GM18499 (cell line): Measurements from ENCODE around the gene SATL1.
A peak's percentile ranks its signal among the peaks of the same experiment; 100 is the strongest.
"Not testable (repeated sequence)": the region's sequence is repeated elsewhere in the genome, so short reads cannot be mapped to it uniquely, and the experiment has no call there.

Experiments
- ATAC-seq: cut with Tn5 transposase; IDR thresholded peaks from one replicate; pipeline ENCODE4 v1.9.1; 2021; ENCODE audit warnings: moderate number of reproducible peaks; ENCODE audit not compliant: insufficient read depth, unreplicated experiment

The SATL1 gene, protein sequence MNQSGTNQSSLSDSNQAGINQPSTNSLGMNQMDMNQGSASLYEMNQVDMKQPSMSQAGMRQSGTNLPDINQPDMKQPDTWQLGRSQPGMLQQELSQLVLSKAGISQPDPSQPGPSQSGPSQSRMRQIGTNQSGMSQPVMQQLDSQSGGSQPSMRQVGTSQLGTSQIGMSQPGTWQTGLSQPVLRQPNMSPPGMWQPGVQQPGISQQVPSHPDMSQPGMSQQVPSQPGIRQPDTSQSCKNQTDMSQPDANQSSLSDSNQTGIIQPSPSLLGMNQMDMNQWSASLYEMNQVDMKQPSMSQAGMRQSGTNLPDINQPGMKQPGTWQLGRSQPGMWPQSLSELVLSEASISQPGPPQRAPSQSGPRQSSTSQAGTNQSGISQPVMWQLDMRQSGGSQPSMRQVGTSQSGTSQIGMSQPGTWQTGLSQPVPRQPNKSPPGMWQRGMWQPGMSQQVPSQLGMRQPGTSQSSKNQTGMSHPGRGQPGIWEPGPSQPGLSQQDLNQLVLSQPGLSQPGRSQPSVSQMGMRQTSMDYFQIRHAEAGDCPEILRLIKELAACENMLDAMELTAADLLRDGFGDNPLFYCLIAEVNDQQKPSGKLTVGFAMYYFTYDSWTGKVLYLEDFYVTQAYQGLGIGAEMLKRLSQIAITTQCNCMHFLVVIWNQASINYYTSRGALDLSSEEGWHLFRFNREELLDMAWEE

DNA sequence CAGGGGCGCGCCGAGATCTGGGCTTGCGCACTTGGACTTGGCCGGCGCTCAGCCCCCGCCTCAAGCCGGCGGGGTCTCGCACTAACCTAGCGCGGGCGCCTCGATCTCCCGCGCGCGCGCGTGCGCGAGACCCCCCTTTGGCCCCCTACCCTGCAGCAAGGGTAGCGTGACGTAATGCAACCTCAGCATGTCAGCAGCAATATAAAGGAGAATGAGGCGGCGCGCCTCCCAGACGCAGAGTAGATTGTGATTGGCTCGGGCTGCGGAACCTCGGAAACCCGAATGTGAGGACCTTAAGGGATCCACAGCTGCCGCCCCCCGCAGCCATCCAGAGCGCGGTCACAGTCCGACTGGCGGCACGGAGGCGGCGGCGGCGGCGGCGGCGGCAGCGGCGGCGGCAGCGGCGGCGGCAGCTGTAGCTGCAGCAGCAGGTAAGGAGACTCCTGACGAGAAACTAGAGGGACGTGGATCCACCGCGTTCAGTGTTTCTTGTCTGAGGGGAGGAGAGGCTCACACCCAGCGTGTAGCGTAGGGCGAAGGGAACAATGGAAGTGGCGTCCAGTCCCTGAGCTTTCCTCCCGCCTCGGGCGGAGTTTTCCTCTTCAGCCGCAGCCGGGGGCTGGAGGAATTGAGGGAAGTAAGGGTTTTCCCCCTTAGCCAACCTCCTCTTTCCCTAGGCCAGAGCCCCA, at the start of gene SATL1, which contains the start of gene ZNF711:
Gene SATL1, minus strand, starts transcription at position 19 of the 689 bp plus-strand sequence. CDS start 134,811 bp downstream, outside the sequence.
Gene ZNF711, plus strand, starts transcription at position 231 of the 689 bp plus-strand sequence. CDS start 3,582 bp downstream, outside the sequence.
- peak; percentile 38 for ATAC-seq

DNA sequence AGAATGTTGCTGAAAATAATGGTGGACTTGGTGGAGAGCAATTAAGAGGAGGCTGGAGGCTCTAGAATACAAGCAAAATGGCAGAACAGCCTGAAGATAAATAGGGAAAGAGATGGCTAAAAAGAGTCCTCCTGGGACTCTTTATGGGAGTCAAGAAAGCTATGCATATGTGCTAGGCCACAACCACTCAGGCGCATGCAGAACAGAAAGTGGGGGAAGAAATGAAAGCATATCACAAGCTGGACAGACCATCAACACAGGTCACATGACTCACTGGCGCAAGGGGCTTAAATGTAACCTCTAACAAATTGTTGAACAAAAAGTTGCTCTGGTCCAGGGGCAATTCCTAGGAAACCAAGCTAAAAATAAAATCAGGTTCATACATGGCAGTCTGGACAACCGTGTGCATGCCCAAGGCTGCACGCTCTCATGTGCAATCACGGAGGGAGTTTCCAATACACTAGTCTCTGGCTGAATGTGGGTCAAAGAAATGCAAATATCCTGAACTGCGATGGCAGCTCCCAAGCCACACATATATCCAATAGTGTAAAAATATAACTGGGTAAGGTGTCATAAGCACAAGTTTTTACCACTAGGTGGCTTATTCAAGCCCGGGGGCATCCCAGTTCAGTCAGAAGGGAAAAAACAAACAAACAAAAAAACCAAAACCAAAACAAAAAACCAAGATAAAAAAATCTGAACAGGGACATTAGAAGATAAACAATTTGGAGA, 45.6 kb upstream of the SATL1 start:
- no peak for ATAC-seq

DNA sequence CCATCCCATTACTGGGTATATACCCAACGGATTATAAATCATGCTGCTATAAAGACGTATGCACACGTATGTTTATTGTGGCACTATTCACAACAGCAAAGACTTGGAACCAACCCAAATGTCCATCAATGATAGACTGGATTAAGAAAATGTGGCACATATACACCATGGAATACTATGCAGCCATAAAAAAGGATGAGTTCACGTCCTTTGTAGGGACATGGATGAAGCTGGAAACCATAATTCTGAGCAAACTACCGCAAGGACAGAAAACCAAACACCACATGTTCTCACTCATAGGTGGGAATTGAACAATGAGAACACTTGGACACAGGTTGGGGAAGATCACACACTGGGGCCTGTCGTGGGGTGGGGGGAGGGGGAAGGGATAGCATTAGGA, 41.7 kb upstream of the SATL1 start:
- ATAC-seq: not testable (repeated sequence)

DNA sequence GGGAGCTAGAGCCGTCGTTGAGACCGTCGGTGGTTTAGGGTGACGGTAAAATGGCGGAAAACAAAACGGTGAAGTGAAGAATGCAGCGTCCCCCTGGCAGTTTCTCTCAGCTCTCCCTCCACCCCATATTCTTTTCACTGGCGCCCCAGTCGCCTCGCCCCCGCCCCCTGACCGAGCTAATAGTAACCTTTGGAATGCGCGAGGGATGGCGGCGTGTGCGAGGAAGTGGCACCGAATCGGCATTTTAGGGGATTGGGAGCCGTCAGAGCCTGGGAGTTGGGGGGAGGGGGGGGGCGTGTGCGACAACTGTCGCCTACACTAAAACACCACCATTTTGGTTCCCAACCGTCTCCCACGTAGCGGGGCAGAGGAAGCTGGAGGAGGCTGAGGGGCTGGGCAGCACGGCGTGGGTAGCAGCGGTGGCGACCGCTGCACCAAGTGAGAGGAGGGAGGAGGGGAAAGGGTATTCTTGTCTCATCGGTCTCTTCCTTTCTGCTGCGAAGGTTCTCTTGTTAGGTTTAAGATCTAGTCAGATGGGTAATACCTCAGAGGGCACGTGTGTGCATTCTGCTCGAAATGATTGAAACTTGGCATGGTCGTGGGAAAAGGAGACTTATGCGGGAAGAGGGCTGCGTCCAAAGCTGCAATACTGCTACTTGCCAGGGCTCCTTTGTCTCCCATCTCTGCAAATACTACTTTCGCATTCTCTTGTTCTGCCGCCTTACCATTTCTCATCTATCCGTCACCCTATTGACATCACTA, 1.1 kb upstream of the SATL1 start:
- ATAC-seq: no peak

DNA sequence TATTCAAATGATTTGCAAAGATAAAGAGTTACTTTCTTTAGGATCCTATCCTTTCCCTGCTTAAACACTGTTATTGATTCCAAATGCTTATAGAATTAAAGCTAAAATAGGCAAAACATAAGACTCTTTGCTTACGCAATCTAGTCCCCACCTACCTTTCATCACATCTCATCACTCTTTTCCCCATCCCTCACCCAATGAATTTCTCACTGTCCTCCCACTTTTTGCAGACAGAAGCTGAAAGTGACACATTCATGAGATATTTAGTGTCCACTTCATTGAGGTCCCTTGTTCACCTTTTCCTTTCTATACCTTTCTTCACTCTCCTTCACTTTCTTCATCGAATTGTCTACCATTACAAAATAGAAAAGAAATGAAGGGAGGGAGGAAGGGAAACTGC, 424 bp downstream of the SATL1 start:
- ATAC-seq: no peak

DNA sequence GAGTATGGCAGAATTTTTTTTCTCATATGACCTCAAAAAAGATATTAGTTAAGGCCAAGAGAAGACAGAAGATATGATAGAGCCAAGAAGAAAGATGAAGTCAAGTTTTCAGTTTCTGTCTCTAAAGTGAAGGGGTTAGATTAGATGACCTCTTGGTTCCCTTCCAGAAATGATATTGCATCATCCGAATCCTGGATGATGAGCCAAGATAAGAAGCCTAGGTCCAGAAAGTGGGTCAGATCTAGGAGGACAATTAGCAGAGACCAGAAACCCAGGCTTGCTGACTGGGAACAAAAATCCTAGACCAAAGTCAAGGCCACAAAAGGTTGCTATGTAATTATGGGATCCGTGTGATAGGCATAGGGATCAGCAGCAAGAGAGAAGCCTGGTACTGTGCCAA, 20.2 kb downstream of the SATL1 start:
- no peak for ATAC-seq

DNA sequence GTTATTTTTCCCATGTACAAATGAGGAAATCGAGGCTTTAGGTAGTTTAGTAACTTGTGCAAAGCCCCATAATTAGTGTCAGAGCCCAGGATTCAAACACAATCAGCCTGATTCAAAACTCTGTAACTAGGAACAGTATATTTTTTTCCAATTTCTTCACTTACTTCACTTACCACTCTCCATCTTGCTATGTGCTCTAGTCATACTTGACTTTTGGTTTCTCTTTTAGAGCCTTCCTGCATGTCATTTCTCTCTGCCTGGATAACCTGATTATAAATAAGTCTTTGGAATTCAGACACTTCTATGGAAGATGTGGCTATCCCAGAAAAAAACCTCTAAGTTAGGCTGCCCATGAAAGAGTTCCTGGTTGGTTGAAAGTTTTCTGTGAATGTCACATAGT, 22.2 kb downstream of the SATL1 start:
- ATAC-seq: no peak

DNA sequence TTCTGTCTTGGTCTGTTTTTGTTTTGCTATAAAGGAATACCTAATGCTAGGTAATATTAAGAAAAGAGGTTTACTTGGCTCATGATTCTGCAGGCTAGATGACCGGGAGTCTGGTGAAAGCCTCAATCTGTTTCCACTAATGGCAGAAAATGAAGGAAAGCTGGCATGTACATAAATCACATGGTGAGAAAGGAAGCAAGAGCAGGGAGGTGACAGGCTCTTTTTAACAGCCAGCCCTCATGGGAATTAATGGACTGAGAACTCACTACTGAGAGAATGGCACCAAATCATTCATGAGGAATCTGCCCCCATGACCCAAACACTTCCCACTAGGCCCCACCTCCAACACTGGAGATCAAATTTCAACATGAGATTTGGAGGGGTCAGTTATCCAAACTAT, 27.6 kb downstream of the SATL1 start:
- no peak for ATAC-seq

DNA sequence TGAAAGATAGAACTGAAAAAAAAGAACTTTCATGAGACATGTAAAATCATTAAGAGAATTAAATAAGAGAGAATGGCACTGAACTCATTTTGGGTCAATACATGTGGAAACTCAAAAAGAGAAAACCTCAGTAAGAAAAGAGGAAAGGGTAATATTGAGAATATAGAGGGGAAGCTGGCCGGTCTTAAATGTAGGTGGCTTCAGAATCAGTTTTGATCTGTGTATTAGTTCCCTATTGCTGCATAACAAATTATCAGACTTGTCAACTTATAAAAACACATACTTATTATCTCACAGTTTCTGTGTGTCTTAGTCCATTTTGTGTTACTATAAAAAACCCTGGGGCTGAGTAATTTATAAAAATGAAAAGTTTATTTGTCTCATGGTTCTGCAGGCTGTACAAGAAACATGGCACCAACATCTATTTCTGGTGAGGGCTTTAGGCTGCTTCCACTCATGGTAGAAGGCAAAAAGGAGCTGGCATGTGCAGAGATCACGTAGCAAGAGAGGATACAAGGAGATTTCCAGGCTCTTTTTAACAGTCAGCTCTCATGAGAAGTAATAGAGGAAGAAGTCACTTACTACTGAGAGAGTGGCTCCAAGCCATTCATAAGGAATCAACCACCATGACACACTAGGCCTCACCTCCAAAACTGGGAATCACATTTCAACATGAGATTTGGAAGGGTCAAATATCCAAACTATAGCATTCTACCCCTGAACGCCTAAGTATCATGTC, 29.6 kb downstream of the SATL1 start:
- ATAC-seq: no peak

DNA sequence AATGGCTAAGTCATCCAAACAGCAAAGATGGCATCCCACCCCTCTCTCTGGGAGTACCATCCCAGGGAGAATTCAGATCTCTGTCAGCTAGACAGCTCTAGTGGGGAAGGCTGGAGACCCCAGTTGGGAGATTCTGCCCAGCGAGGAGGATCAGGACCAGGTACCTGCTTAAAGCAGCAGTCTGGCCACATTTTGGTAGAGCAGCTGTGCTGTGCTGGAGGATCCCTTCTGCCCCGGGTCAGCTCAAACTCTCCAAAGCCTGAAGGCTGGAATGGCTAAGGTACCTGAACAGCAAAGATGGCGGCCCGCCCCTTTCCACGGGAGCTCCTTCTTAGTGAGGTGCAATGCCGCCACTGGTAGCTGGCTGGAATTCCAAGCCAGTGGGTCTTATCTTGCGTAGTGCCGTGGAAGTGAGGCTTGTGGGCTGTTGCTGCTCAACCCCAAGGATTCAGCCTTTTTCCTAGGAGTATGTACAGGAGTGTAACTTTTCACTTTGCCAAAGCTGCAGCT, 40.1 kb downstream of the SATL1 start:
- ATAC-seq: no peak

DNA sequence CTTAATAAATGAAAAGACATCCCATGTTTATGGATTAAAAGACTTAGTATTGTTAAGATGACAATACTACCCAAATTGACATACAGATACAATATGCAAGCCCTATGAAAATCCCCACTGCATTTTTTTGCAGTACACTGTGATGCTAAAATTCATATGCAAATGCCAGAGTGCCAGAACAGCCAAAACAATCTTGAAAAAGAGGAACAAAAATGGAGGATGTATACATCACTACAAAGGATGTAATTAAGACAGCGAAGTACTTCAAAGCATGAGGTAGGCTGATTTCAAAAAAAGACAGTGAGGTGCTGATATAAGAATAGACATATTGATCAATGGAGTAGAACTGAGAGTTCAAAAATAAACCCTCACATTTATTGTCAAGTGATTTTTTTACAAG, 47.3 kb downstream of the SATL1 start:
- no peak for ATAC-seq

DNA sequence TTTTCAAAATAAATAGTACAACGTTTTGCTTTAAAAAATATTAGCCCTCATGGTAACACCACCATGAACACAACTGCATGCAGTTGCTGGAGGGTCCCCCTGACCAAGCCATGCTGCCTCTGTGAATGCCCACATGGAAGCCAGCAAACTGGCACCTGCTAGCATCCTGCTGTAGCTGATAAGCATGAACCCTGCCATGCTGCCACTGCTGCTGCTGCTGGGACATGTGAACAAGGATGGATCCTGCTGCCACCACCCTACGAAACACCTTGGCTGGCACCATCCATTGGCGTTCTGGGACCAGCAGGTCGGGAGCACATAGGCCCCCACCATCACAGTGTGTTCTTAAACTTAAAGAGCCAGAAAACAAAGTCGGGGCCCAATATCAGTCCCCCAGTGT, 83.9 kb downstream of the SATL1 start:
- no peak for ATAC-seq

DNA sequence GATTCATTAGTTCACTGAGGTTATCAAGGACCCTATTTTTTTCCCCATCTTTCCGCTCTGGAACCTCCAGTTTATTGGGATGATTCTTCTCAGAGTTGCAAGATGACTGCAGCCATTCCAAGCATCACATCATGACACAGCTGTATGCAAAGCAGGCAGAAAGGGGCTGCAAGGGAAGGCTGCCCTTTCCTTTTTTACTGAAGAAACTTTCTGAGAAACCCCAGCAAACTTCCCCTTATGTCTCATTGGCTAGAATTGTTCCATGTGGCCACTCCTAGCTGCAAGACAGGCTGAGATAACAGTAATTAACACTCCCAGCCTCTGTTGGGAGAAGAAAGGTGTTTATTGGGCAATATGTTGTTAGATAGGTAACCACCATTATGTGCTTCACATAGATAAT, 102.6 kb downstream of the SATL1 start:
- peak; percentile 48 for ATAC-seq

DNA sequence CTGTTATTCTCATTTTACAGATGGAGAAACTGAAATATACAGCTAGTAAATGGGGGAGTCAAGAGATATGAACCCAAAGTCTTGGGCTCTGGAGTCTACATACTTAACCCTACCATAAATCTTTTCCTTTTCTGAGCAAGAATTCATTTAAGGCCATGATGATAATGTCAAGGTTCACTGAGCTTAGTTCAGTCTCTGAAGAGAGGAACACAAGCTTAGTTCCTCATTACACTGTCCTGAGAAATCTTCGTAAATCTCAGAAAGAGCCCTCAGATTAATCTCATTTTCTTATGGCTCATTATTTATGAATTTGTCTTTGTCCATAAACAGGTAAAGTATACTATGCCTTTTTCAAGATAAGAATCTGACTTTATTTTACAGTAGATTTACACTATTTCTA, 104.2 kb downstream of the SATL1 start:
- no peak for ATAC-seq

DNA sequence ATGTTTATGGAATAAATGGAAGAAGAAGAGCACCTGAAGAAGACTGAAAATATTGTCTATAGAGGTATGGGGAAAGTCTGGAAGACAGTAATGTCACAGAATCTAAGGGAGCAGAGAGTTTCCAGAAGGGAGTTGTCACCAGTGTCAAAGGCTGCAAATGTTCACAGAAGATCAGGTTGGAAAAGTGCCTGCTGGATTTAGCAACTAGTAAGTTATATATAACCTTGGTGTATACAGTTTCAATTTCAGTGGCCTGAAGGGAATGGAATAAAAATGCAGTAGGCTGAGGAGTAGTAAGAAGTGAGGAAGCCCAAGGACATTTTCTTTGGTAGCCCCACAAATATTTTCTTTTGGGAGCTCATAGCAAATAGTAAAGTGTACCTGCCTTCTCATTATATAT, 107.2 kb downstream of the SATL1 start:
- no peak for ATAC-seq

DNA sequence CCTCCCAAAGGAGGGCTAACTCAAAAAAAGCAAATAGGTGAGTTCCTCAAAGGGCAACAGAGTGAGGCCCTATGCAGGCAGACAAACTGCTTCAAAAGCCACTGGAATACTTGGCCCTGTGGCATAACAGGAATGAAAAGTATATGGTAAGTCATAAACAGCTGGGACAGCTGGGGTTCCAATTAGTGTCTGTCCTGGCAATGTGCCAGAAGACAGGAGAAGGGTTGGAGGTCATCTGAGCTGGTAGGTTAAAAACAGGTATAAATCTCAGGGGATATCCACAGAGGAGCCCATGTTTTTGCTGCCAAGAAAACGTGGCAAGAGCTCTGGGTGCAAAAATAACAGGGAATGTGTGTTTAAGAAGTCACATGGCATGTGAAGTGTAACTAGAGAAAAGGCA, 128.3 kb downstream of the SATL1 start:
- ATAC-seq: no peak

DNA sequence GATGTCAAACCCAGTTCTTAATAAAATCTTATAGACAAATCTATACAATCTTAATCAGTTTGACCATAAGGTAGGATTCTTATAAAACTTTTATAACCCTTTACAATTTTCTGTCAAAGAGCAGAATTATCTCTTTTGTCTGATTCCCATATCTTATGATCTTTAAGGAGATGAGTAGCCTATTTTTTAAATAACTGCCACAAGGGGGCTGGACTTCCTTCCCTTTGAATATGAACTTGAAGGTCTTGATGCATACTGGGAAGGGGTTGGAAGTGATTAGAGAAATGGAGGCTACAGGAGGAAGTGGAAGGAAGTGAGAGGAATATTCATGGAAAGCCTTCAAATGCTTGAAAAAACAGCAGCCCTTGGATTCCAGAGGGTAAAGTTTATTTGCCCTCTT, 128.8 kb downstream of the SATL1 start:
- no peak for ATAC-seq

DNA sequence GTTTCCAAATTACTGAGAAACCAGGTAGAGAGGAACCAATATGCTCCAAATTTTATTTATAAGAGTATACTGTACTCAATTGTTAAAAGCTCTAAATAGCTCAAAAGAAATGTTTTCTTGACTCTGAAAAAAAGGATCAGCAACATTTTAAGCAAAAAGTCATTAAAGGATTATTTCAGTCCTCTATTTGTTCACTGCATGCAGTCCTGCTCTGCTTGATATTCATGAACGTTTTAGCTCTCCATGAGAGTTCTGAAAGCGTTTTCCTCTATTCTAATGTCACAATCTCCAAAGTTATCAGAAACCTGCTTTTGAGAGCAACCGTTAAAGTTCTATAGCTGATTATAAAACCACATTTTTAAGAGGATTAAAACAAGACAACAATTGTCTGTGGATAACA, 129.4 kb downstream of the SATL1 start:
- ATAC-seq: no peak

DNA sequence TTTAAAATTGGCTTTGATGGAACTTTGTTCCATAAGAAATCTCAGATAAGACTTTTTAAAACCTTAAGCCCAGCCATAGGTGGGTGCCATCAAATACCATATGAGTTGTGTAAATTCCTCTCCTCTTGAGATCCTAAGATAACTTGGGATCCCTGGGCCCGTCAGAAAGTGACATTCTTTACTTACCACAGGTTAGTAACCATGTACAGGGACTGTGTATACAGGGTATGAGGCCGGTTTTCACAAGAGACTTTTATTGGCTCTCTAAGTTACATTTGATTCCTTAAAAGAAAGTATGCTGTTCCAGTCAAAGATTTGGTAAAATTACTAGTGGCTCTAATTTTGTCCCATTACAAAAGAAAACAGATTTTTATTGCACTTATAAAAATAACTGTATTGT, 129.8 kb downstream of the SATL1 start:
- no peak for ATAC-seq
